ENCODE data around the gene GPA33. TPM values are rescaled to one million over a fixed set of nuclear protein-coding genes. Genes with fewer than 3 reads are reported as not detected.

Gene GPA33
- not detected in 2 replicates for total RNA-seq
- long read RNA-seq: 0 reads

DNA sequence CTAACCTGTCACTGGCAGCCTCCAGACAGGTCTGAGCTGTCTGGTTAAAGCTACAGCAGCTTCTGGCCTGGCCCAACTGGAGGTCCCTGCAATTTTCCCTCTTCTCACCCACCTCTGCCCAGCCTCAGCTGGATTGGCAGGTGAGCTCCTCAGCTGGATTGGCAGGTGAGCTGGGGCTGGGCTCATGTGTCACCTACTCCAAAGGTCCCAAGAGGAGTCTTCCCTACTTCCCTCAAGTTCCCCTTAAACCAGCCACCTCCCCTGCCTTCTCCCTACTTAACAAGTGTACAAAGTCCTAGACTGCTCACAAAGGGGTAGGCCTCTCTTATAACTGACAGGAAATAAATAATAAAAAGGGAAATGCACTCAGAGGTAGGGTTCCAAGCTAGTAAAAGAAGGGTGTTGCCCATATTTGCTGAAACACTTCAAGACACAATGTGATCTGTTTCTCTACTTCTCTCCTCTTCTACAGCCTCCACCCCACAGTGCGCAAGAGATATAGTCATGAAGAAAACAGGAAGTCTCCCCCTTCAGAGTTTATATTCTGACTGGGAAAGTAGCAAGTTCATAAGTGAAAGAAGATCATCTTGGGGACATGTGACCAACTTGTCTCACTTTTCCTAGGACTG, at the start of gene GPA33:
Gene GPA33, minus strand, starts transcription at position 64 of the 629 bp plus-strand sequence. CDS start 90 bp downstream, outside the sequence.
- peaks cover 4% of the 10 kb centered on the region for H3K27me3 Mint-ChIP-seq
- TF ChIP-seq CTCF (IDR thresholded peaks at IDR 0.05; ENCODE audit: unreplicated experiment): no peak
- no peak within 1 kb of the TSS for H3K27ac Mint-ChIP-seq
- no peaks in the 10 kb centered on the region for H3K9me3 Mint-ChIP-seq (ENCODE audit: low read depth)
- H3K4me3 Mint-ChIP-seq (ENCODE audit: low read depth): no peak within 1 kb of the TSS
- DNase-seq (ENCODE audit: low spot score, unreplicated experiment): no peak
- no peaks in the 10 kb centered on the region for H3K36me3 Mint-ChIP-seq (ENCODE audit: insufficient read depth)
- H3K4me1 Mint-ChIP-seq (ENCODE audit: low read depth): no peaks in the 10 kb centered on the region

DNA sequence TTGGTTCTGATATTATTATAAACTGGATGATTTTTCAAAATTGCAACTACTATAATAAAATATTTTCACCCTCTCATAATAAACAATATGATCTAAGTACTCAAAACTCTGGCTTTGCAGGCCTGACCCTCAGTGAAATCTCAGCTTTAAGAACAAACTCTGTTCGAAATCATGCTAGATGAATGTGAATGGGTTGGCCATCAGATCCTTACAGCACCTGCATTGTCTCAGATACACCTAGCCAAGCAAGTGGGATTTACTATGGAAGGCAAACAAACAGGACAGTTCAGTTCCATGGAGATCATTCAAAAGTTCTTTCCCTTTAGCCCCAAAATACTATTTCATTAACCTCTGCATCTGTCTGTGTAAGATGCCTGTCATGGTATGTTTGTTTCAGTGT, 48.5 kb upstream of the GPA33 start:
- Mint-ChIP-seq H3K27me3 (peaks cover 17% of the 10 kb centered on the region), H3K36me3 (ENCODE audit: insufficient read depth) (peaks cover 1% of the 10 kb centered on the region), H3K27ac (no peak overlapping the region), H3K9me3 (ENCODE audit: low read depth) (peaks cover 6% of the 10 kb centered on the region), H3K4me1 (ENCODE audit: low read depth) (no peaks in the 10 kb centered on the region), H3K4me3 (ENCODE audit: low read depth) (no peak overlapping the region)
- no peak for DNase-seq (ENCODE audit: low spot score, unreplicated experiment)
- TF ChIP-seq CTCF (IDR thresholded peaks at IDR 0.05; ENCODE audit: unreplicated experiment): no peak

DNA sequence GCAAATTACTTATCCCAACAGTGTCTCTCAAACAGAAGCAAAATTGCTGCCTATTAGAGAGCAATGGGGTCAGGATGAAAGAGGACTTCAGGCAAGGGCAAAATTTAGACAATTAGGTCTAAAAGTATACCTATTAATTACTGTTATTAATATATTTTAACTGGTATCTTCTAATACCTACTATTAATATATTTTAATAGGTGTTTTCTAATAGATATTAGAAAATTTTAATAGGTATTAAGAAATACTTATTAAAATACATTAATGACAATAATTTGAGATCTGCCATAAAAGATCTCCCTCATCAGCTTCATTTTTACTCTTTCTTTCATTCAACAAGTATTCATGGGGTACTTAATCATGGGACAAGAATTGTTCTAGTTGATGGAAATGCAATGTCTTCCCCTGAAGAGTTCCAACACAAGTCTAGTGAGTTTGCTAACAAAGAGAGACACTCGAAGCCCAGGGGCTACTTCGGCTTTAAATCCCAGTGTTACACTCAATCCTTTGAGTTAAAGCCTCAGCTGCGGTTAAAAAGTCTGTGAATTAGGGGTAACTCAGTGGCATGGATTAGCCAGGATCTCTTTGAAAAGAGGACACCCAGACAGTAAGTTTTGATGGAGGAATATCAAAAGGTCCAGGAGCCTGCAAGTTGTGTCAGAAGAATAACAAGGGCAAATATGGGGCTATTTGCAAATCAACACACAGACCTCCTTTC, 47.8 kb upstream of the GPA33 start:
- Mint-ChIP-seq H3K4me1 (ENCODE audit: low read depth) (no peaks in the 10 kb centered on the region), H3K9me3 (ENCODE audit: low read depth) (peaks cover 3% of the 10 kb centered on the region), H3K36me3 (ENCODE audit: insufficient read depth) (peaks cover 1% of the 10 kb centered on the region), H3K4me3 (ENCODE audit: low read depth) (no peak overlapping the region), H3K27me3 (peaks cover 21% of the 10 kb centered on the region), H3K27ac (no peak overlapping the region)
- no peak for DNase-seq (ENCODE audit: low spot score, unreplicated experiment)
- no peak for TF ChIP-seq CTCF (IDR thresholded peaks at IDR 0.05; ENCODE audit: unreplicated experiment)

- no peak overlapping the region for H3K4me3 Mint-ChIP-seq (ENCODE audit: low read depth)
Observed at GRCh38 chr1:167137332-167137781, 47.2 kb upstream of the GPA33 start.

More at GRCh38 chr1:167137332-167137781, 47.2 kb upstream of the GPA33 start:
- H3K27me3 Mint-ChIP-seq: peaks cover 21% of the 10 kb centered on the region
- DNase-seq (ENCODE audit: low spot score, unreplicated experiment): no peak
- H3K4me1 Mint-ChIP-seq (ENCODE audit: low read depth): no peaks in the 10 kb centered on the region
- H3K36me3 Mint-ChIP-seq (ENCODE audit: insufficient read depth): peaks cover under 1% of the 10 kb centered on the region
- H3K9me3 Mint-ChIP-seq (ENCODE audit: low read depth): peaks cover 2% of the 10 kb centered on the region
- no peak overlapping the region for H3K27ac Mint-ChIP-seq
- TF ChIP-seq CTCF (IDR thresholded peaks at IDR 0.05; ENCODE audit: unreplicated experiment): no peak
